GM18505 (cell line): ENCODE results near the gene ZNF444.
"Not testable (repeated sequence)": the region's sequence is repeated elsewhere in the genome, so short reads cannot be mapped to it uniquely, and the experiment has no call there.

Experiments
- ATAC-seq: cut with Tn5 transposase; IDR thresholded peaks from one replicate; pipeline ENCODE4 v1.9.1; 2021; ENCODE audit not compliant: unreplicated experiment
- POLR2A ChIP-seq: IDR thresholded peaks from 4 replicates; pipeline ENCODE4 v1.6.1; 2011; ENCODE audit warnings: borderline replicate concordance; ENCODE audit not compliant: insufficient read depth, insufficient read length; ENCODE audit errors: extremely low read depth

The ZNF444 gene

GRCh38 chr19:56103027-56103614 is 38.0 kb upstream of the ZNF444 start:
- TF ChIP-seq POLR2A, result no peak
- no peak for ATAC-seq

- ATAC-seq, result no peak
- no peak for TF ChIP-seq POLR2A
These were observed 36.7 kb upstream of the ZNF444 start for GRCh38 chr19:56104423-56104822.

- no peak for TF ChIP-seq POLR2A
- ATAC-seq, result no peak
These were observed 35.9 kb upstream of the ZNF444 start for GRCh38 chr19:56105090-56105701.

- ATAC-seq, result not testable (repeated sequence)
These were observed 35.2 kb upstream of the ZNF444 start for GRCh38 chr19:56105831-56106396.

- ATAC-seq, result no peak
- TF ChIP-seq POLR2A, result no peak
These were observed 34.7 kb upstream of the ZNF444 start for GRCh38 chr19:56106397-56106849.

GRCh38 chr19:56106993-56107392 is 34.1 kb upstream of the ZNF444 start:
- ATAC-seq, result no peak
- TF ChIP-seq POLR2A, result no peak

GRCh38 chr19:56107626-56108351 is 33.3 kb upstream of the ZNF444 start:
- no peak for ATAC-seq

GRCh38 chr19:56108447-56109195 is 32.5 kb upstream of the ZNF444 start:
- ATAC-seq, result no peak
- no peak for TF ChIP-seq POLR2A

More at GRCh38 chr19:56107626-56108351, 33.3 kb upstream of the ZNF444 start:
- TF ChIP-seq POLR2A, result no peak

GRCh38 chr19:56109226-56109625 is 31.9 kb upstream of the ZNF444 start:
- no peak for TF ChIP-seq POLR2A
- ATAC-seq, result no peak

GRCh38 chr19:56110515-56111448 is 30.3 kb upstream of the ZNF444 start:
- no peak for TF ChIP-seq POLR2A
- ATAC-seq, result no peak

GRCh38 chr19:56111601-56112312 is 29.3 kb upstream of the ZNF444 start:
- ATAC-seq, result peak; percentile 69

GRCh38 chr19:56112313-56112709 is 28.8 kb upstream of the ZNF444 start:
- ATAC-seq, result no peak
- no peak for TF ChIP-seq POLR2A

More at GRCh38 chr19:56111601-56112312, 29.3 kb upstream of the ZNF444 start:
- TF ChIP-seq POLR2A, result no peak
